HG03175 (cell line): ENCODE results near the gene MSL2.
"Not testable (repeated sequence)": the region's sequence is repeated elsewhere in the genome, so short reads cannot be mapped to it uniquely, and the experiment has no call there.

Experiments
- ATAC-seq: cut with Tn5 transposase; IDR thresholded peaks from one replicate; pipeline ENCODE4 v1.9.1; 2021; ENCODE audit warnings: mild to moderate bottlenecking, moderate library complexity; ENCODE audit not compliant: unreplicated experiment

Gene MSL2

GRCh38 chr3:136149667-136150066 lies 46.5 kb downstream of the MSL2 start:
- ATAC-seq, result no peak

DNA sequence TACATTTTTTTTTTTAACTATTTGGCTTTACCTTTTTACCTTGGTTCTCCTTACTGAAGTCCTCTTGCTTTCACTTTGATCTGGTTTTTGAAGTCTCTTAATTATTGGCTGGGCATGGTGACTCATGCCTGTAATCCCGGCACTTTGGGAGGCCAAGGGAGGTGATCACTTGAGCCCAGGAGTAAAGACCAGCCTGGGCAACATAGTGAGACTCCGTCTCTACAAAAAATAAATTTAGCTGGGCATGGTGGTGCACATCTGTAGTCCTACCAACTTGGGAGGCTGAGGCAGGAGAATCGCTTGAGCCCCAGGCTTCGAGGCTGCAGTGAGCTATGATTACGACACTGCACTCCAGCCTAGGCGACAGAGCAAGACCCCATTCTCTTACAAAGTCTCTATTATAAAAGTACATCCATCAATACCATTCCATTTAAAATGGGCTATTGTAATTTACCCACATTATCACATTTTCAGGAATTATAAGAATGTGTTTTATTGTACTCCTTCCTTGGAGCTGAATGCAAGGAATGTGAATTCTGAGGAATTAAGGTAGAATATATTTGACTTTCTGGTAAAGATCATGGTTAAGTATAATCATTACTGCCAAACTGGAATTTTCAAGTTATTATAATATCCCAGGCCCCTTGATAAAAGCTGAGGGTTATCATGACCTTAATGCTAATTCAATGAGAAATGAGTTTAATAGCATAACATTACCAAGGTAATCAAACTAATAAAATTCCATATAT lies 49.0 kb downstream of the MSL2 start:
- no peak for ATAC-seq

GRCh38 chr3:136144397-136144796 lies 51.7 kb downstream of the MSL2 start:
- not testable (repeated sequence) for ATAC-seq

GRCh38 chr3:136142592-136142991 lies 53.5 kb downstream of the MSL2 start:
- ATAC-seq, result no peak

DNA sequence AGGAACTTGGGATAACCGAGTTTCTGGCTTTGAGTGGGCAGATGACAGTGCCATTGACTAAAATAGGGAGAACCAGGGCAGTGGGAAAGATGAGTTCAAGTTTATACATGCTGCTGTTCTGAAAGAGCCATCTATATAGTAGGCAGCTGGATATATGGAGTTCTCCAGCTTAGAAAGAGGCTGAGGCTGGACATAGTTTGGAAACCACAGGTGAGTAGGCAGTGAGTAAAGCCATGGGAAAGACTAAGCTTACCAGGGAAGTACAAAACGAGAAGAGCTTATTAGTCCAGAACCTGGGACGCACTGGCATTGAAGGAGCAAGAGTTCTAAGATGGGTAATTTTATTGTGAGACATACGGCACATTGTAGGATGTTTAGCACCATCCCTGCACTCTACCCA lies 54.2 kb downstream of the MSL2 start:
- no peak for ATAC-seq

GRCh38 chr3:136141291-136141785 lies 54.8 kb downstream of the MSL2 start:
- no peak for ATAC-seq

GRCh38 chr3:136136454-136136853 lies 59.7 kb downstream of the MSL2 start:
- no peak for ATAC-seq

GRCh38 chr3:136135039-136135802 lies 60.9 kb downstream of the MSL2 start:
- no peak for ATAC-seq

GRCh38 chr3:136134091-136134490 lies 62.0 kb downstream of the MSL2 start:
- no peak for ATAC-seq

DNA sequence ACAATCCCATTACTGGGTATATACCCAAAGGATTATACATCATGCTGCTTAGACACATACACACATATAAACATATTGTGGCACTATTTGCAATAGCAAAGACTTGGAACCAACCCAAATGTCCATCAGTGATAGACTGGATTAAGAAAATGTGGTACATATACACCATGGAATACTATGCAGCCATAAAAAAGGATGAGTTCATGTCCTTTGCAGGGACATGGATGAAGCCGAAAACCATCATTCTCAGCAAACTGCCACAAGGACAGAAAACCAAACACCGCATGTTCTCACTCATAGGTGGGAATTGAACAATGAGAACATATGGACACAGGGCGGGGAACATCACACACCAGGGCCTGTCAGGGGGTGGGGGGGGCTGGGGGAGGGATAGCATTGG lies 64.5 kb downstream of the MSL2 start:
- not testable (repeated sequence) for ATAC-seq

- ATAC-seq, result no peak
Observed at GRCh38 chr3:136122006-136122405, 74.1 kb downstream of the MSL2 start.

DNA sequence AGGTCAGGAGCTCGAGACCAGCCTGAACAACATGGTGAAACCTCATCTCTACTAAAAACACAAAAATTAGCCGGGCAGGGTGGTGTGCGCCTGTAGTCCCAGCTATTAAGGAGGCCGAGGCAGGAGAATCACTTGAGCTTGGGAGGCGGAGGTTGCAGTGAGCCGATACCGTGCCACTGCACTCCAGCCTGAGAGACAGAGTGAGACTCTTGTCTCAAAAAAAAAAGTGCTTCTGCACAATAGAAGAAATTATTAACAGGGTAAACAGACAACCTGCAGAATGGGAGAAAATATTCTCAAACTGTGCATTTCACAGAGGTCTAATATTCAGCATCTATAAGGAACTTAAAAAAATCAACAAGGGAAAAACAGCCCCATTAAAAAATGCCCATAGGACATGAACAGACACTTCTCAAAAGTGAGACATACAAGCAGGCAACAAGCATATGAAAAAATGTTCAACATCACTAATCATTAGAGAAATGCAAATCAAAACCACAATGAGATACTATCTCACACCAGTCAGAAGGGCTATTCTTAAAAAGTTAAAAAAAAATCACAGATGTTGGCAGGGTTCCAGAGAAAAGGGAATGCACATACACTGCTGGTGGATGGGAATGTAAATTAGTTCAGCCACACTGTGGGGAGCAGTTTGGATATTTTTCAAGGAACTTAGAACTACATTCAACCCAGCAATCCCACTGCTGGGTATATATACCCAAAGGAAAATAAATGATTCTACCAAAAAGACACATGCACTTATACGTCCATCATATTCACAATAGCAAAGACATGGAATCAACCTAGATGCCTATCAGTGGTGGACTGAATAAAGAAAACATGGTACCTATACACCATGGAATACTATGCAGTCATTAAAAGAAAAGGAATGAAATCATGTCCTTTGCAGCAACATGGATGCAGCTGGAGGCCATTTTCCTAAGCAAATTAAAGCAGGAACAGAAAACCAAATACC lies 75.5 kb downstream of the MSL2 start:
- ATAC-seq, result no peak

GRCh38 chr3:136119783-136120182 lies 76.4 kb downstream of the MSL2 start:
- ATAC-seq, result not testable (repeated sequence)

DNA sequence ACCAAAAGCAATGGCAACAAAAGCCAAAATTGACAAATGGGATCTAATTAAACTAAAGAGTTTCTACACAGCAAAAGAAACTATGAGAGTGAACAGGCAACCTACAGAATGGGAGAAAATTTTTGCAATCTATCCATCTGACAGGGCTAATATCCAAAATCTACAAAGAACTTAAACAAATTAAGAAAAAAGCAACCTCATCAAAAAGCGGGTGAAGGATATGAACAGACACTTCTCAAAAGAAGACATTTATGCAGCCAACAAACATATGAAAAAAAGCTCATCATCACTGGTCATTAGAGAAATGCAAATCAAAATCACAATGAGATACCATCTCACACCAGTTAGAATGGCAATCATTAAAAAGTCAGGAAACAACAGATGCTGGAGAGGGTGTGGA lies 76.8 kb downstream of the MSL2 start:
- ATAC-seq, result not testable (repeated sequence)

DNA sequence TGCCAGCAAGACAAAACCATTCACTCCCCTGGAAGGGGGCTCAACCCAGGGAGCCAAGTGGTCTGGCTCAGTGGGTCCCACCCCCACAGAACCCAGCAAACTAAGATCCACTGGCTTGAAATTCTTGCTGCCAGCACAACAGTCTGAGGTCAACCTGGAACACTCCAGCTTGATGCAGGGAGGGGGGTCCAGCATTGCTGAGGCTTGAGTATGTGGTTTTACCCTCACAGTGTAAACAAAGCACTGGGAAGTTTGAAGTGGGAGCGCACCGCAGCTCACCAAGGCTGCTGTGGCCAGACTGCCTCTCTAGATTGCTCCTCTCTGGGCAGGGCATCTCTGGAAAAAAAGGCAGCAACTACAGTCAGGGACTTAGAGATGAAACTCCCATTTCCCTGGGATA lies 81.7 kb downstream of the MSL2 start:
- ATAC-seq, result no peak

DNA sequence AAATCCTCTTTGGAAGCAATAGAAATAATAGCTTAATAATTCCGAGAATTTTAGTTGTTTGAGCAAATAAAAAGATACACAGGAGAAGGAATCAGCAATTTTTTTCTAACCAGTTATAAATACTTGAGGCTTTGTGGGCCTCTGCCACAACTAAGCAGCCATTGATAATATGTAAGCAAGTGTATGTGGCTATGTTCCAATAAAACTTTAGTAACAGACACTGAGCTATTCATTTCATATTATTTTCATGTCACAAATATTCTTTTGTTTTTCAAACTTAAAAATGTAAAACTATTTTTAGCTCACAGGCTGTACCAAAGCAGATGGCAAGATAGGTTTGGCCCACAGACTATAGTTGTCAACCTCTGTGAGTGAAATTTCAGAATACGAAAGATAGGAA lies 85.7 kb downstream of the MSL2 start:
- ATAC-seq, result no peak

GRCh38 chr3:136109499-136109898 lies 86.6 kb downstream of the MSL2 start:
- peak; percentile 98 for ATAC-seq

DNA sequence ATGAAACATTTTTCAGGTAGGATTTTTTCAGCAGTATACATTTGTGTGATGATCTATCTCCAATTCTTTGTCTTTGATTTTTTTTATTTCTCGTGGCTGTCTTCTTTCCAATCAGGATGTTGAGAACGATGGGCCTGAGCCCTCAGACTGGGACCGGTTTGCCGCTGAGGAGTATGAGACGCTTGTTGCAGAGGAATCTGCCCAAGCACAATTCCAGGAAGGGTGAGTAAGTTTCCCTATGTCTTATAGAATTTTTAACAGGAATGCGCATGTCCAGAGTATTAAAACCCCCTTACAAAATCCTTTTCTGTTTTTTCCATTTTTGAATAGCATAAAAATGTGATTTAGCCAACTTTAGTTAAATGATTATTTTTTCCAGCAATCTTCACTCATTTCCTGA lies 90.0 kb downstream of the MSL2 start:
- ATAC-seq, result no peak

- no peak for ATAC-seq
Observed at GRCh38 chr3:136105044-136105443, 91.1 kb downstream of the MSL2 start.
